HL-60 (cell line): ENCODE measurements around the gene SEZ6.

Source experiments
- DNase-seq, 2 experiments: peaks; one replicate each; pipeline ENCODE4 v3.0.0-alpha.2; 2010 to 2020; ENCODE audit warnings: low read depth in 1 of 2, low spot score in 1 of 2
- H3K27ac ChIP-seq: fragments of 250-450 bp; sonication (Bioruptor Pico); replicated peaks from 2 replicates; pipeline ENCODE4 v1.5.1; 2020; ENCODE audit warnings: mild to moderate bottlenecking, moderate library complexity
- H3K27me3 ChIP-seq: fragments of 250-450 bp; sonication (Bioruptor Pico); 2 replicates; pipeline ENCODE4 v1.5.1; 2021; ENCODE audit warnings: mild to moderate bottlenecking, moderate library complexity; ENCODE audit not compliant: insufficient read depth, poor library complexity, severe bottlenecking
- H3K4me3 ChIP-seq: replicated peaks from 2 replicates; pipeline ENCODE4 v1.5.1; 2011; ENCODE audit warnings: mild to moderate bottlenecking, control low read depth, low read length; ENCODE audit not compliant: insufficient read depth
- GABPA ChIP-seq: IDR thresholded peaks from 2 replicates; pipeline ENCODE4 v1.6.1; 2012; ENCODE audit warnings: low read depth
- POLR2AphosphoS5 ChIP-seq: IDR thresholded peaks from 2 replicates; pipeline ENCODE4 v1.6.1; 2012; ENCODE audit warnings: low read depth
- SPI1 ChIP-seq: IDR thresholded peaks from 2 replicates; pipeline ENCODE4 v1.6.1; 2012; ENCODE audit warnings: low read depth, mild to moderate bottlenecking, borderline replicate concordance
- TF ChIP-seq, protein P1 (sequence below): IDR thresholded peaks from one replicate; pipeline ENCODE4 v1.5.1; 2011; ENCODE audit warnings: low read length, control low read depth, inconsistent platforms; ENCODE audit not compliant: insufficient read depth
- TF ChIP-seq, protein P2 (sequence below): IDR thresholded peaks from 2 replicates; pipeline ENCODE4 v1.6.1; 2012; ENCODE audit warnings: low read depth; ENCODE audit not compliant: insufficient replicate concordance

The SEZ6 gene

GRCh38 chr17:28949185-28950016 lies 56.4 kb downstream of the SEZ6 start:
- DNase-seq, result peak in 1 of 2 experiments; percentile 70
- TF ChIP-seq, protein P1, sequence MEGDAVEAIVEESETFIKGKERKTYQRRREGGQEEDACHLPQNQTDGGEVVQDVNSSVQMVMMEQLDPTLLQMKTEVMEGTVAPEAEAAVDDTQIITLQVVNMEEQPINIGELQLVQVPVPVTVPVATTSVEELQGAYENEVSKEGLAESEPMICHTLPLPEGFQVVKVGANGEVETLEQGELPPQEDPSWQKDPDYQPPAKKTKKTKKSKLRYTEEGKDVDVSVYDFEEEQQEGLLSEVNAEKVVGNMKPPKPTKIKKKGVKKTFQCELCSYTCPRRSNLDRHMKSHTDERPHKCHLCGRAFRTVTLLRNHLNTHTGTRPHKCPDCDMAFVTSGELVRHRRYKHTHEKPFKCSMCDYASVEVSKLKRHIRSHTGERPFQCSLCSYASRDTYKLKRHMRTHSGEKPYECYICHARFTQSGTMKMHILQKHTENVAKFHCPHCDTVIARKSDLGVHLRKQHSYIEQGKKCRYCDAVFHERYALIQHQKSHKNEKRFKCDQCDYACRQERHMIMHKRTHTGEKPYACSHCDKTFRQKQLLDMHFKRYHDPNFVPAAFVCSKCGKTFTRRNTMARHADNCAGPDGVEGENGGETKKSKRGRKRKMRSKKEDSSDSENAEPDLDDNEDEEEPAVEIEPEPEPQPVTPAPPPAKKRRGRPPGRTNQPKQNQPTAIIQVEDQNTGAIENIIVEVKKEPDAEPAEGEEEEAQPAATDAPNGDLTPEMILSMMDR, result no peak
- no peak; the same call in 1 of the 2 replicates for TF ChIP-seq GABPA
- TF ChIP-seq POLR2AphosphoS5, result no peak; the same call in 1 of the 2 replicates
- TF ChIP-seq SPI1, result no peak
- TF ChIP-seq, protein P2, sequence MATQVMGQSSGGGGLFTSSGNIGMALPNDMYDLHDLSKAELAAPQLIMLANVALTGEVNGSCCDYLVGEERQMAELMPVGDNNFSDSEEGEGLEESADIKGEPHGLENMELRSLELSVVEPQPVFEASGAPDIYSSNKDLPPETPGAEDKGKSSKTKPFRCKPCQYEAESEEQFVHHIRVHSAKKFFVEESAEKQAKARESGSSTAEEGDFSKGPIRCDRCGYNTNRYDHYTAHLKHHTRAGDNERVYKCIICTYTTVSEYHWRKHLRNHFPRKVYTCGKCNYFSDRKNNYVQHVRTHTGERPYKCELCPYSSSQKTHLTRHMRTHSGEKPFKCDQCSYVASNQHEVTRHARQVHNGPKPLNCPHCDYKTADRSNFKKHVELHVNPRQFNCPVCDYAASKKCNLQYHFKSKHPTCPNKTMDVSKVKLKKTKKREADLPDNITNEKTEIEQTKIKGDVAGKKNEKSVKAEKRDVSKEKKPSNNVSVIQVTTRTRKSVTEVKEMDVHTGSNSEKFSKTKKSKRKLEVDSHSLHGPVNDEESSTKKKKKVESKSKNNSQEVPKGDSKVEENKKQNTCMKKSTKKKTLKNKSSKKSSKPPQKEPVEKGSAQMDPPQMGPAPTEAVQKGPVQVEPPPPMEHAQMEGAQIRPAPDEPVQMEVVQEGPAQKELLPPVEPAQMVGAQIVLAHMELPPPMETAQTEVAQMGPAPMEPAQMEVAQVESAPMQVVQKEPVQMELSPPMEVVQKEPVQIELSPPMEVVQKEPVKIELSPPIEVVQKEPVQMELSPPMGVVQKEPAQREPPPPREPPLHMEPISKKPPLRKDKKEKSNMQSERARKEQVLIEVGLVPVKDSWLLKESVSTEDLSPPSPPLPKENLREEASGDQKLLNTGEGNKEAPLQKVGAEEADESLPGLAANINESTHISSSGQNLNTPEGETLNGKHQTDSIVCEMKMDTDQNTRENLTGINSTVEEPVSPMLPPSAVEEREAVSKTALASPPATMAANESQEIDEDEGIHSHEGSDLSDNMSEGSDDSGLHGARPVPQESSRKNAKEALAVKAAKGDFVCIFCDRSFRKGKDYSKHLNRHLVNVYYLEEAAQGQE, result no peak
- peak overlapping the region; percentile 78 for H3K4me3 ChIP-seq
- H3K27me3 ChIP-seq, result no peaks in the 10 kb centered on the region
- H3K27ac ChIP-seq, result peak overlapping the region; percentile 91

DNA sequence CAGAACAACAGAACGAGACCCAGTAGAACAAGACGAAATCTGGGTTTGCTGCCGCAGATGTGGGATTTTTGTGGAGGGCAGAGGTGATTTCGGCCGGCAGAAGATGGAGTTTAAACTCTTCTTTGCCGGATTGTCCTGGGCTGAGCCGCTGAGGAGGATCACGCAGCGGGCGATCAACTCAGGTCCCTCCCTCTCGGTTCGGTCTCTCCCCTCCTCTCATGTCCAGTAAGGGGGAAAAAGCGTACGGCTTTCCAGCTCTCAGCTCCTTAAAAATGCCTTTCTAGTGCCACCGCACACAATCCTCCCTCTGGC lies 57.0 kb downstream of the SEZ6 start:
- TF ChIP-seq GABPA, result no peak
- TF ChIP-seq, protein P2, result no peak
- TF ChIP-seq SPI1, result no peak
- TF ChIP-seq POLR2AphosphoS5, result no peak
- TF ChIP-seq, protein P1, result no peak
- Histone ChIP-seq H3K4me3 (peak overlapping the region; percentile 78), H3K27me3 (no peaks in the 10 kb centered on the region), H3K27ac (peak overlapping the region; percentile 91)
- no peak for DNase-seq

GRCh38 chr17:28948342-28948741 lies 57.5 kb downstream of the SEZ6 start:
- H3K4me3 ChIP-seq, result peak overlapping the region; percentile 78
- H3K27ac ChIP-seq, result peak overlapping the region; percentile 91
- H3K27me3 ChIP-seq, result no peaks in the 10 kb centered on the region
- DNase-seq, result no peak
- TF ChIP-seq, protein P2, result no peak
- TF ChIP-seq SPI1 (no peak), GABPA (no peak), POLR2AphosphoS5 (no peak)
- TF ChIP-seq, protein P1, result no peak
